OCI-LY1 (cell line): Measurements from ENCODE around the gene RHBDL1.

Experiments used
- CTCF ChIP-seq: fragments of 200-600 bp; sonication (generic), shearing (Covaris generic); IDR thresholded peaks from 2 replicates; pipeline ENCODE4 v1.5.1; 2017; ENCODE audit warnings: mild to moderate bottlenecking, antibody characterized with exemption, low read length, moderate library complexity, mixed read lengths
- EZH2 ChIP-seq: fragments of 200-600 bp; sonication (generic), shearing (Covaris generic); IDR thresholded peaks from 2 replicates; pipeline ENCODE4 v1.8.0; 2017; ENCODE audit warnings: borderline replicate concordance, mixed run types, mild to moderate bottlenecking, antibody characterized with exemption, low read length, moderate library complexity, mixed read lengths

- TF ChIP-seq CTCF (no peak), EZH2 (no peak)
Observed at GRCh38 chr16:649631-650030, 25.8 kb upstream of the RHBDL1 start.
